HepG2 (cell line): ENCODE results near the gene ACAP2. TPM values are rescaled to one million over a fixed set of nuclear protein-coding genes. Genes with fewer than 3 reads are reported as not detected.

Experiments
- ADNP ChIP-seq: sonication (generic); formaldehyde crosslinking; IDR thresholded peaks from 2 replicates; pipeline ENCODE4 v1.4.0; 2020; ENCODE audit warnings: missing genetic modification reagents
- CBX2 ChIP-seq, 2 experiments: fragments of 200-600 bp in 1 of 2; sonication (generic); formaldehyde crosslinking in 1 of 2; IDR thresholded peaks; 2 replicates each; pipeline versions ENCODE4 v1.7.0 to v1.8.1; 2018 to 2022; ENCODE audit warnings: low read depth in 2 of 2, low read length in 1 of 2, mild to moderate bottlenecking in 1 of 2, missing genetic modification reagents in 1 of 2
- CENPX ChIP-seq: sonication (generic); formaldehyde crosslinking; IDR thresholded peaks from 2 replicates; pipeline ENCODE4 v1.9.0; 2021; ENCODE audit warnings: mild to moderate bottlenecking, missing genetic modification reagents, moderate library complexity
- KDM1A ChIP-seq: IDR thresholded peaks from 2 replicates; pipeline ENCODE4 v1.6.1; 2016; ENCODE audit warnings: missing compliant biosample characterization
- MATR3 ChIP-seq: sonication (generic); formaldehyde crosslinking; IDR thresholded peaks from 2 replicates; pipeline ENCODE4 v1.4.0; 2020; ENCODE audit warnings: missing genetic modification reagents
- MLLT10 ChIP-seq: sonication (generic); formaldehyde crosslinking; IDR thresholded peaks from 2 replicates; pipeline ENCODE4 v1.4.0; 2020; ENCODE audit warnings: missing genetic modification reagents
- PATZ1 ChIP-seq: sonication (generic); formaldehyde crosslinking; IDR thresholded peaks from 2 replicates; pipeline ENCODE4 v1.4.0; 2020; ENCODE audit warnings: missing genetic modification reagents
- ZBTB1 ChIP-seq: sonication (generic); formaldehyde crosslinking; IDR thresholded peaks from 2 replicates; pipeline ENCODE4 v1.4.0; 2020; ENCODE audit warnings: missing genetic modification reagents, borderline replicate concordance
- ZBTB37 ChIP-seq: sonication (generic); formaldehyde crosslinking; IDR thresholded peaks from 2 replicates; pipeline ENCODE4 v1.4.0; 2020; ENCODE audit warnings: mild to moderate bottlenecking, missing genetic modification reagents
- ZBTB40 ChIP-seq, 2 experiments: fragments of 450-650 bp in 1 of 2; sonication (generic) in 1 of 2; formaldehyde crosslinking in 1 of 2; IDR thresholded peaks; 2 replicates each; pipeline versions ENCODE4 v1.6.1 to v1.8.0; 2016 to 2022; ENCODE audit warnings: antibody characterized with exemption in 1 of 2, mild to moderate bottlenecking in 1 of 2, missing genetic modification reagents in 1 of 2
- ZC3H4 ChIP-seq: sonication (generic); formaldehyde crosslinking; IDR thresholded peaks from 2 replicates; pipeline ENCODE4 v1.4.0; 2020; ENCODE audit warnings: missing genetic modification reagents, borderline replicate concordance
- ZKSCAN1 ChIP-seq: fragments of 150-350 bp; IDR thresholded peaks from 2 replicates; pipeline ENCODE4 v1.6.1; 2014; ENCODE audit warnings: low read length
- ZKSCAN5 ChIP-seq: sonication (generic); formaldehyde crosslinking; IDR thresholded peaks from 2 replicates; pipeline ENCODE4 v1.5.1; 2020; ENCODE audit warnings: mild to moderate bottlenecking, missing genetic modification reagents
- ZNF205 ChIP-seq: IDR thresholded peaks from 2 replicates; pipeline ENCODE4 v1.6.1; 2018; ENCODE audit warnings: missing biosample characterization, missing genetic modification reagents
- ZNF564 ChIP-seq: sonication (generic); formaldehyde crosslinking; IDR thresholded peaks from 2 replicates; pipeline ENCODE4 v1.8.1; 2023; ENCODE audit warnings: mild to moderate bottlenecking, missing genetic modification reagents
- ZNF761 ChIP-seq: sonication (generic); formaldehyde crosslinking; conservative IDR thresholded peaks from 2 replicates; pipeline ENCODE4 v1.4.0; 2020; ENCODE audit warnings: mild to moderate bottlenecking, missing genetic modification reagents
- ZSCAN21 ChIP-seq: sonication (generic); formaldehyde crosslinking; IDR thresholded peaks from 2 replicates; pipeline ENCODE4 v1.8.0; 2022; ENCODE audit warnings: mild to moderate bottlenecking, missing genetic modification reagents, moderate library complexity, borderline replicate concordance
- polyA plus RNA-seq, 8 experiments: library from polyadenylated mRNA; depleted of rRNA in 3 of 8; stranded (reverse) in 7 of 8; unstranded in 1 of 8; fragments of >200 nt; fragmentation: Illumina TruSeq in 4 of 8; extraction: Trizol in 4 of 8; gene quantifications; 2 replicates each; pipeline versions ENCODE4 v1.2.1 to v1.2.3, GENCODE V29; 2011 to 2016; ENCODE audit warnings: low read depth in 4 of 8, missing spikeins in 1 of 8, mixed read lengths in 1 of 8; ENCODE audit not compliant: insufficient read depth in 1 of 8
- total RNA-seq, 5 experiments: library from RNA; depleted of rRNA; stranded (reverse); fragments of >200 nt; fragmentation: Illumina TruSeq; extraction: Trizol; gene quantifications; 2 replicates each; pipeline ENCODE4 v1.2.3, GENCODE V29; 2016; ENCODE audit warnings: low read depth in 1 of 5

Gene ACAP2
- total and polyA plus RNA-seq, 2 of the 13 experiments (the other 11 are each of a cell fraction or from before 2014, with no cell fraction given): 7.3 to 23.9 TPM

GRCh38 chr3:195442573-195443390, at the start of gene ACAP2 (continued):
- TF ChIP-seq ZBTB40 (IDR thresholded peaks at IDR 0.05) (no peak), ZBTB40 (CRISPR knock-in tag; IDR thresholded peaks at IDR 0.05) (0 out of 2 replicates have a peak, but pooled peaks have one; percentile 10), ZC3H4 (CRISPR knock-in tag) (no peak), ZBTB37 (no peak), ZBTB1 (CRISPR knock-in tag) (no peak), ADNP (no peak), PATZ1 (CRISPR knock-in tag) (peak; percentile 81), ZNF205 (CRISPR knock-in tag) (no peak), MATR3 (CRISPR knock-in tag) (no peak), MLLT10 (CRISPR knock-in tag) (no peak), ZKSCAN1 (no peak), CENPX (no peak), CBX2 (IDR thresholded peaks at IDR 0.05; ENCODE audit: low read depth, low read length) (no peak), CBX2 (CRISPR knock-in tag; IDR thresholded peaks at IDR 0.05; ENCODE audit: low read depth) (no peak), KDM1A (CRISPR knock-in tag) (no peak), ZKSCAN5 (CRISPR knock-in tag) (no peak), ZNF564 (CRISPR knock-in tag) (no peak), ZNF761 (peak; percentile 82; the same call in 1 of the 2 replicates), ZSCAN21 (peak; percentile 87; the same call in 1 of the 2 replicates)
